Kidney (tissue), 14 donors: ENCODE data around the gene FANCC. TPM values are rescaled to one million over a fixed set of nuclear protein-coding genes. Genes with fewer than 3 reads are reported as not detected.

Experiments used
- DNase-seq, 5 donors: peaks; one replicate each; pipeline ENCODE4 v3.0.0-alpha.2; 2013 to 2020
- FAIRE-seq: peaks from 2 replicates; lab custom pipeline; 2012; peaks lifted over from hg19 to GRCh38; lab: Jason Lieb, UNC
- H3K27ac ChIP-seq, 2 donors: one replicate each; pipeline ENCODE4 v1.7.0; 2013; ENCODE audit warnings: low read depth in 2 of 2, low read length in 2 of 2, inconsistent platforms in 1 of 2
- H3K27me3 ChIP-seq: one replicate; pipeline ENCODE4 v1.7.1; 2013; ENCODE audit warnings: low read length, inconsistent platforms; ENCODE audit not compliant: control insufficient read depth, insufficient read depth
- H3K36me3 ChIP-seq, 3 donors: one replicate each; pipeline versions ENCODE4 v1.7.0 to v1.7.1; 2013; ENCODE audit warnings: low read length in 3 of 3, control low read depth in 1 of 3, inconsistent platforms in 1 of 3; ENCODE audit not compliant: insufficient read depth in 3 of 3, control insufficient read depth in 2 of 3
- H3K4me1 ChIP-seq, 3 donors: one replicate each; pipeline versions ENCODE4 v1.7.0 to v1.7.1; 2013; ENCODE audit warnings: low read length in 3 of 3, inconsistent platforms in 1 of 3, low read depth in 1 of 3; ENCODE audit not compliant: control insufficient read depth in 2 of 3, insufficient read depth in 2 of 3
- H3K4me3 ChIP-seq, 3 donors: one replicate each; pipeline versions ENCODE4 v1.7.0 to v1.8.1; 2013; ENCODE audit warnings: low read length in 3 of 3, control low read depth in 1 of 3, inconsistent platforms in 1 of 3
- H3K9ac ChIP-seq, 3 donors: one replicate each; pipeline versions ENCODE4 v1.7.0 to v1.7.1; 2013; ENCODE audit warnings: low read length in 3 of 3, control low read depth in 1 of 3, inconsistent platforms in 1 of 3
- H3K9me3 ChIP-seq, 3 donors: one replicate each; pipeline versions ENCODE4 v1.7.0 to v1.7.1; 2013; ENCODE audit warnings: low read length in 3 of 3, control low read depth in 1 of 3, inconsistent platforms in 1 of 3; ENCODE audit not compliant: control insufficient read depth in 2 of 3, insufficient read depth in 1 of 3
- CTCF ChIP-seq: IDR thresholded peaks from 3 replicates; pipeline ENCODE4 v1.5.1; 2012; ENCODE audit warnings: mild to moderate bottlenecking, moderate library complexity, borderline replicate concordance; ENCODE audit not compliant: insufficient read depth; ENCODE audit errors: extremely low read depth
- intact Hi-C: fragments of 100-400 bp; cut with DNase I; formaldehyde crosslinking; loops from one replicate; pipeline ENCODE4 v1.11.1; 2022
- polyA plus RNA-seq: library from polyadenylated mRNA; stranded (reverse); fragments of 350-450 nt; fragmentation: Illumina TruSeq; extraction: RNeasy Lipid Tissue Mini Kit (QIAGEN cat#74804); gene quantifications from one replicate; pipeline ENCODE4 v1.2.3, GENCODE V29; 2014; ENCODE audit warnings: low read depth, low replicate concordance; ENCODE audit not compliant: insufficient read depth
- total RNA-seq: library from RNA; stranded (reverse); fragmentation: NEBNext Ultra II Directional; extraction: Animal tissue kit (Norgen Biotek cat#: 25700); gene quantifications from one replicate; pipeline ENCODE4 v1.2.1, GENCODE V29; 2021
- donor health status: control.
- donor health status: control.
- donor health status: control.
- donor health status: control.
- donor health status: control.
- donor health status: DM: yes; HTN: yes; CAD: no.
- donor health status: Normal renal cell carcinoma (clear cell type).

Gene FANCC
- total and polyA plus RNA-seq, 2 donors from 2014 or later, result 7.5 to 10.8 TPM

GRCh38 chr9:95147452-95148207, 169.9 kb downstream of the FANCC start:
- DNase-seq, result no peak
- H3K9me3 ChIP-seq, result no peaks in the 10 kb centered on the region
- H3K4me3 ChIP-seq, result no peak overlapping the region
- no peak overlapping the region for H3K9ac ChIP-seq
- intact Hi-C loops, result no loop called here
- H3K27me3 ChIP-seq, result no peaks in the 10 kb centered on the region
- H3K36me3 ChIP-seq, result no peaks in the 10 kb centered on the region
- H3K27ac ChIP-seq, result no peak overlapping the region
- no peak for TF ChIP-seq CTCF
- no peak for FAIRE-seq
- no peaks in the 10 kb centered on the region for H3K4me1 ChIP-seq

GRCh38 chr9:95143591-95144561, 173.6 kb downstream of the FANCC start:
- FAIRE-seq, result no peak
- no peaks in the 10 kb centered on the region for H3K27me3 ChIP-seq
- H3K36me3 ChIP-seq, result no peaks in the 10 kb centered on the region
- intact Hi-C loops, result no loop called here
- H3K9me3 ChIP-seq, result no peaks in the 10 kb centered on the region
- no peak overlapping the region for H3K9ac ChIP-seq
- peak in 4 of 5 donors; percentile 56 to 95 (median 80) for DNase-seq
- H3K27ac ChIP-seq, result peak overlapping the region in 1 of 2 donors; percentile 32
- no peak overlapping the region for H3K4me3 ChIP-seq
- no peaks in the 10 kb centered on the region for H3K4me1 ChIP-seq
- no peak for TF ChIP-seq CTCF

GRCh38 chr9:95142728-95143127, 174.8 kb downstream of the FANCC start:
- Histone ChIP-seq H3K27ac (no peak overlapping the region), H3K9me3 (no peaks in the 10 kb centered on the region), H3K4me3 (no peak overlapping the region), H3K36me3 (no peaks in the 10 kb centered on the region), H3K27me3 (no peaks in the 10 kb centered on the region), H3K9ac (no peak overlapping the region), H3K4me1 (no peaks in the 10 kb centered on the region)
- TF ChIP-seq CTCF, result no peak
- intact Hi-C loops, result no loop called here
- DNase-seq (no peak), FAIRE-seq (no peak)
